Activated CD4-positive, alpha-beta T cell treated with anti-CD3 and anti-CD28 coated beads, Interleukin-2, Interleukin-4, amounts not matched to agents 100 ng/mL and 50 ng/mL, durations not matched to agents 16 hours and 8 hours (primary cell): ENCODE measurements around the gene FOXP1.

Experiments used
- DNase-seq: peaks from one replicate; pipeline ENCODE4 v3.0.0-alpha.2; 2020; ENCODE audit warnings: low spot score

FOXP1 gene

DNA sequence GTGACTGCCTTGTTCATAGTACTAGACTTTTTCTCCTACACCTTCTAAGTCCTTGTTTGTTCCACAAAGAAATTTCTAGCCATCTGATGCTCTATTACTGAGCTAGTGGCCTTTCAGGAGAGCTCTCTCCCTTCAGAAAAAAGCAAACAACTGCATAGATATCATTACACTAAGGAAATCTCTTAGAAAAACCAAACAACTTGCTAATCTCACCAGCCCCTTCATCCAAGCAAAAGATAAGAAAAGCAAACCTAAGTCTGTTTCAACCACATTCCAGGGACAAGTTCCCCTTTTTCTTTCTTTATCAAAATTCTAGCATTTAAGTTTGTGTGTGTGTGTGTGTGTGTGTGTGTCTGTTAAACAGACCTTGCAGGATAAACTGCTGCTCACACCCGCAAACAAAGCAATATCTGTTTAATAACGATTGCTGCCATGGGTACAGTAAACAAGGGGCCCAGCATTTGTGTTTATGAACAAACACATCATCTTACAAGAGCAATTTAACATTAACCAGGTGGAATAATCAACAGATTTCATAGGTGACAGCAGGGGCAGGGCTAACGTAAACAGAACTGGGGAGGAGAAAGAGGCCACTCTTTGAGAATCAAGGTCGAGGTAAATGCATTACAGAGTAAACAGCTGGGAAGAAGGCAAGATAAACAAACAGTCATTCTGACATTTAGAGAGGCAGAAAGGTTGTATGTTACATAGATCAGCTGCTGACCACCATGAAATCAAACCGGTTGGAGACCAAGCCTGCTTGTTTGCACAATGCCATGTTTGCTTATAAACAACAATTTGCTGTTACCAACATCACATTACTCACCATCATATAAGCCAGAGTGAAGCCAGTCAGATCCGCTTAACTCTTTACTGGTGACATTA, 375.1 kb downstream of the FOXP1 start:
- no peak for DNase-seq

DNA sequence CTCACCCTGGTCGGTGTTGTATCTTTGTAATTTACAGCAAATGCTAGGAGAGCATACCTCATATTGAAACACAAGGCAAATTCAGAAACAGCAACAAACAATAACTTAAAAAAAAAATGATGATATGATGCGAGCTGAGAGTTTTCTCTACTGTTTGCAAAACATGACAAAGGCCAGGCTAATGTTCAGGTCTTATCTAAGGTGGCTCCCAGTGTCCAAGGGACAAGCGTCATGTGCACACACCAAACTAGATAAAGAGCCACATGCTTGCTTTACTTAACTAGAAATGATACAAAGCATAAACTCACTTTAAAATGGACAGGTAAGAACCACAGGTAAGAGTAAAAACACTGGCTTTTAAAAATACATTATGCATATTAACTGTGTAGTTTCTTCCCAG, 375.9 kb downstream of the FOXP1 start:
- no peak for DNase-seq

DNA sequence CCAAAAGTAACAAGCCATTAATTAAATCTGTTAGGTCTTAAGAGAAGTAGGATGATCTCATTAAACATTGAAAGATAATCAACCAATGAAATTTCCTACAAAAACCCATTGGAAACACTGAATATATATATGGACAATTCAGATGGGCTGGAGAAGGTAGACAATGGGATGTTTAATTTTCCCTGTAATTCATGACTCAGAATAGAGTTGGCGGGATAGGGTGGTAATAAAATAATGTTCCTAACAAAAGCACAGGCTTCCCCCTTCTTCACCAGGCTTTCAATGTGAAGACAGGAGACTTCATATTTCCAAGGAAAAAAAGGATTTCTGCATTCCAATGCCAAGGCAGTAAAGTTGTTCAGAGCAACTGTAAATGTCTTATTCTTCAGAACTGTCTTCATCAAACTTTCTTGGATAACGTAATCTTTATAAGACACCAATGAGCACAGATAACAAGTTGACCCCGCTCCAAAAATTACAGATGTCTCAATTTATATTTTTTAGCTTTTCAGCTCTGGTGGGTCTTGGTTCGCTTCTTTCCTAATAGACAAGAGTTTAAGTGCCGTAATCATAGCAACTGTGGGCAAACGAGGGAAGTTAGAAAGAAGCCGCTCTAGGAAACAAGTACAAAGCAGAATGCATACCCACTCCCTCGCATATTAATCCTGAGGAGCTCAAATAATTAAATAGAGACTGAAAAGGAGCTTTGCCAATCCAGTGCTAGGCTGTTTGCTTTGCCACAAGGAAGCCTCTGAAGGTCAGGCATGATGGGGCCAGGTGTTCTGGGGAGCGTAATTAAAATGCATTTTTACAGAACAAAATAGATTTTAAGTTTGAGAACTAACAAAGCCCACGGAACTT, 377.0 kb downstream of the FOXP1 start:
- DNase-seq: no peak

DNA sequence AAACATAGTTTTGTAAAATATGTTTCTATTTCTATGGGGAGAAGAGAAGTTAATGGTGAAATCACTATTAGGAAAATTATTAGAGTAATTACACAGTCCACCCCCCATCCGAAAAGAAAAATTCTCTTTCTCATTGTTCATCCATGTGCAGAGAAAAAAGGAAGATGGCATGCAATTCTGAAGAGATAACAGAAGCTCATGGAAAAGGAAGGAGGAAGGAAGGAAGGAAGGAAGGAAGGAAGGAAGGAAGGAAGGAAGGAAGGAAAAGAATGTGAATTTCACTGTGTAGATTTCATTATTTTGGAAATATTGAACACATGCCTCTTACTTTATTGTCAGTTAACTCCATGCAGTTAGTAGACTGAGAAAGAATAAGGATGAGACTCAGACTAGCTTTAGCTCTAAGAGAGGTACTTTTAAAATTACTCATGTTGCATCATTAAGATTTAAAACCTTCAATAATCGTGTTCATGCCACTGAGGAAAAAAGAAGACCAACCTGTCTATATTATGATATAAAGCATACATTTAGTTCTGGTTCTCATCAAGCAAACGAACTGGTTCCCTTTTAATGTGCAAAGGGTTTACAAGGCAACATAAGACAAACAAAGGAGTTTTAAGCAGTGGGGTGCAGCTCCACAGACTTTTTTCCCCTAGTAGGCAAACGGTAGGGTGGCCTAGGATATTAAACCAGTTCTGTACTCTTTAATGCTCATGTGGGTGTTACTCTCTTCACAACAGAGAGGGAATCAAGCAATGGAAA, 379.6 kb downstream of the FOXP1 start:
- DNase-seq: no peak

DNA sequence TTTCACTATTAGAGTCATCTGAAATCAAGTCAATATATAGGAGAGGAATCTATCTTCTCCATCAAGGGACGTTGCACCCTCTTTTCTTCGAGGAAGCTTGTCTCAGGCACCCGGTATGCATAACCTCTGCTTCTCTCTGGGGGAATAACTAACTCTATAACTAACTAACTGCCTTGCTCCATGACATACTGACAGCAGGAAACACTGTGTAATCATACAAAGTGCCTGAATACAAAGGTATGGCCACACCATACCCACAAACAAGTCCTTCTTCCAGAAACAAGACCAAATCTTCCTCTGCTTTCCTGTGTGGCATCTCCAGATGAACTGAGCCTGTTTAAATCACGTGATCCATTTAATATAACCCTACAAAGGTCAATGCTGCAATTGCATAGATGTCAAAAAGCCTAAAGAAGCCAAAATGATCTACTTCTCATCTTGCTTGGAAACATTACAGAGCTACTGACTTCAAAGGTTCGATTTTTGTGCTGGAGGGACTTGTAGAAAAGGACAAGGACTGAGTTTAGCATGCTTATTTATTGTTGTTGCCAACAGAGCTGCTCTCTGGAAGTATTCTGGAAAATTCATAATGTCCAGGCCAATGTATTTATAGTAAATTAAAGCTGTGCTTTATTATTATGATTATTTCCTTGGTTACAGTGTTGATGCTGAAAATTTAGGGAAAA, 380.5 kb downstream of the FOXP1 start:
- DNase-seq: no peak

DNA sequence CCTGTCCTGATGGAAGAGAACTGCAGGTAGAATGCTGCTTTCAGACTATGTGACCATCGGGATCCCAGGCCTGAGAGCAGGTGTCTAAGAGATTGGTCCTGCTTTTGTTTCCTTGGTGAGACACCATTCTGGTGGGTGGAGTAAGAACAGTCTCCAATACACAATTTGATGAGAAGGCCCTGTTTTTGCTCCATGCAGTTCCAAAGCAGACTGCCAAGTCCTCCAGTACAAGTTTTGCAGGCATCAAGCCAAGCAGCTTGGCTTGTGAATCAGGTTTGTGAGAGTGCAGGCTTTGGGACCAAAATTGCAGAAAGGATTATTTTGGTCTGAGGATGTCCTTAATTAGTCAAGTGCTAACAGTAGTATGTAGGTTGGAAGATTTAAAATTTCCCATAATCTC, 381.6 kb downstream of the FOXP1 start:
- no peak for DNase-seq

DNA sequence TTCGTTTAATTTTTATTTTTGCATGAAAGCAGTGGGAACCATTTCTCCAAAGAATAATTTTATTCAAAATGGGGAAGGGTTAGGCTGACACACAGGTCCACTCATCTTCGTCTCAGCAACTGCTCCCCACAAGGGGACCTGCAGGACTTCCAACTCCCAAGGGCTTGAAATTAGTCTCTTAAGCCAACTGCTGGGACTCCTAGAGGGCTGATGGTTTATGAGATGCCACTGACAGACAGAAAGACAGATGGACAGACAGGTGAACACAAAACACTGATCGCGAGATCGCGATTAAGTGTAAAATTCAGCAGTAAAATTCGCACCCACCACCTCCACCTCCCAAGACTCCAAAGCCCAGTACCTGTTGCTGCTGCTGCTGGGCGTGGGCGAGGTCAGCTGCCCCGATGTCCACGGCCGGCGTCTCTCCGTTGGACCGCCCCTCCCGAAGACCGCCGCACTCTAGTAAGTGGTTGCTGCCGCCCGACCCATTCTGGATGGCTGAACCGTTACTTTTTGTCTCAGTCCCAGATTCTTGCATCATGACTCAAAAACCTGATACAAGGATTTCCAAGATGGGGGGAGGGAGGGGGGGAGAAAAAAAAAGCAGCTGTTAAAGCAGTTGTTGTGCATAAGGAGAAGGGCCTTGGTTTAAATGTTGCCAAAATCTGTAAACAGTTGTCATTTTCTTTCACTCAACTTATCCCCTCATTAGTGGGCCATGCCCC, 385.5 kb downstream of the FOXP1 start:
- no peak for DNase-seq

DNA sequence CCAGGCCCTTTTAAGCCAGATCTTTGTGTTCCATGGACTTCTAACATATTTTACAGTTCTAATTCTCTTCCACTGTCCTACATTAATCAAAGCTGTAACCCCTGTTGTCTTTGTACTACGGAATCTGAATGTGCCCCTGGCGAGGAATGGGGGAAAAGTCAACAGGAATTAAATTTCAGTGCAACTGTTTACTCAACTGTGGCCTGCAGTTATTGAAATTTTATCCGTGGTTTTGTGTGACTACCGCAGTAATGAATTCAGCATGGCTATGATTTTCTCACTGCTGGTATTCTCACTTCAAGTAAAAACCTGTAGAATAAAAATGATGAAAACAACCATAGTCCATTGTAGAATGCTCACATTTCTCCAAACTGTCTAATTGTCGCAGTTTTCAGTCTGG, 388.0 kb downstream of the FOXP1 start:
- no peak for DNase-seq

DNA sequence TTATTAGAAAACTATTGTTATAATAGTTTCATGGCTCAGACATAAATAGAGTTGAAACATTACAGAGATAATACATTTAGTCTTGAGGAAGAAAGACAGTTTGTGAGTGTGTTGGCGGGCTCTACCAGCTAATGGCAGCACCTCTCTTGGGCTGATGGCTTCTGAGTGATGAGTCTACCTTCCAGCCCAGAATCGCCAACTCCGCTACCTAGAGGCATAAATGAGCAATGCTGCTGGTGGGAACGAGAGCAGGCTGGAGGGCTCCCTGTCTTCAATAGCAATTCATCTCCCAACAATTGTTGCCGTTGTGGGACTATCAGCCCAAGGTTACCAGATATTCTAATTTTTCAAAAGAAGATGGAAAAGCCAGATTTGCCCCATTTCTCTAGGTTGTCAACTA, 388.7 kb downstream of the FOXP1 start:
- no peak for DNase-seq

DNA sequence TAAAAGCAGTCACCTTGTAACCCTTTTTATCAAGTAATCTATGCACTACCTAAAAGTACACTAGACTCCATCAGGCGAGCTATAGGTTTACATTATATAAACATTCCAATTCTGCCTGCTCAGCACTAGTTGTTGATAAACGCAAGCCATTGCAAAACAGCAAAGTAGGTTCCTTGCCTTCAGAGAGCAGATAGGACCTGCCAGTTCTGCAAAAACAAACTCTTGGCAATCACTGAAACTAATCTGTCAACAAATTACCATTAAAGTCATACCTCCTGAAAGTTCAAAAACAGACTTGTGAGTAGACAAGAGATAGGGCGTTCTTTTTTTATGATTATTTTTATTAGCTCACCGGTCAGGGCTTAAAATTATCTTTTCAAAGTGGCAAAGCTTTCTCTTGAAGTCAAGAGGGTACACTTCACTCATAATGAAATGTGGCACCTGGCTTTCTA, 392.5 kb downstream of the FOXP1 start:
- no peak for DNase-seq

DNA sequence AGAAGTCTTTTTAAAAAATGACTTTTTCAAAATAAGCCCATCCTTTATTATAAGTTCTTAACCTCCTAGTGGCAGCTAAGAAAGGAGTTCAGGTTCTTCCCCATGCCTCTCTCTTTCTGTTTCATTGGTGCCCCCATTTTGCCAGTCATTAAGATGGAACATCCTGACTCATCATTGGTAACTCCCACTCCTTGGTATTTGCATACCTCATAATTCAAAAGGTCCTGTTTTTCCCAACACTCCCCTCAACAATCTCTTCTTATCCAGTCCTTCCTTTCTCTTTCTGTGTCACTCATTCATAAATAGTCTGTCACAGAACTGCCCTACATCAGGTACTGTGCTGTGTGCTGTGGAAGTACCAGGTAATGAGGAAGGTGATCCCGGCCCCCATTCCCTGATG, 394.0 kb downstream of the FOXP1 start:
- no peak for DNase-seq

DNA sequence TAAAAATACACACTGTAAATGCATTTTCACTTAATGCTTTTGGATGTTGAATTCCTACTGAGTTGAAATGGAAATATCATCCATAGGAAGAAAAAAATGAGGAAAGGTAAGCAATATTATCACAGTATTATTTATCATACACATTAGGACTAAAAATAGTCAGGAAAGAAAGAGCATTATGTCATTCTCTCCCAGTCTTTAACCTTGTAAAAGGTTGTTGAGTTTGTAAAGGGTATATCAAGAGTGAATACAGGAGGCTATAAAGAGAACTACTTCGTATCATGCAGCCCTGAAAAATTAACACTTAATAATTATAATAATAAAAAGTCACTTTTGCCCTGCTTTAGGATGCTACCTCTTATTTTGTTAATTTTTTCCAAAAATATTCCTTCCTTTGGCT, 395.8 kb downstream of the FOXP1 start:
- DNase-seq: no peak

DNA sequence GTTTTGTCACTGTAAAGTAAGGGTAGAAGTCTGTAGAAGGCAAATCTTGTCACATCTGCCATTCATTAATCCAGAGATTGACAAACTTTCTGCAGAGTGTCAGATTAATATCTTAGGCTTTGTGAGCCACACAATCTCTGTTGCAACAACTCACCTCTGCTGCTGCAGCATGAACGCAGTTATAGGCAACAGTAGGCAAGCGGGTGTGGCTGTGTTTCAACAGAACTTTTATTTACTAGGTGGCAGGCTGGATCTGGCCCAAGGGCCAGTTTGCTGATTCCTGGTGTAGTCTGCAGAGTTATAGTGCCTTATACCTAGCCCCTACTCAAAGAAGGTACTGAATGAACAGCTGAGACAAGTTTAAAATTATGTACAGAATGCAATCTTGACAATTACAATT, 396.7 kb downstream of the FOXP1 start:
- DNase-seq: no peak

DNA sequence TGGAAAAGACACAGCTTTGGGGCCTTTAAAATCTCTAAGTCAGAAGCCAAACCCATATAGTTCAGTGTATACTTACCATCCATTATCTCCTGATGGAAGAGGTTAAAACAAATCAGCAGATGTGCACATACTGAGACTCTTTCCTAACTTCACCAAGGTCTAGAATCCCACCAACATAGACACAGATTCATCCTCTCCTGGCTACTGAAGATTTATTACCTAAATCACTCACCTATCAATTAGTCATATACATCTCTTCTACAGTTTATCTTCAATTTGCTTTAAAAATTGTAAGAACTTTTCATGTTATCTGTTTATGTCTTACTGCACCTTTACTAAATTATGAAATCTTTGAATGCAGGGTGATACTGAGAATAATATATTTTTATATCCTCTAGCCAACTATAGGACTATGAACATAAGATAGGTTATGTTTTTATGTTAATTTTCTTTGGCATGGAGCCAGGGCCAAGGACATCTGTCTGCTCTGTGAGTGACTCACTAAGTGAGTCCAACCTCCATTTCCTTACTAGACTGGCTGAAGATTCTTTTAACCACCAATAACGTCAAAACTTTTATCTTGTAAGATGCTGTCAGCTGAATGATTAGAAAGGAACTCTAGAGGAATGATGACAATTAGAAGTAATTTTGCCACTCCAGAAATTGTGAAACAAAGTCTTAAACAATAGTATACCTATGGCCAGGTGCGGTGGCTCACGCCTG, 397.6 kb downstream of the FOXP1 start:
- peak; percentile 14 for DNase-seq

DNA sequence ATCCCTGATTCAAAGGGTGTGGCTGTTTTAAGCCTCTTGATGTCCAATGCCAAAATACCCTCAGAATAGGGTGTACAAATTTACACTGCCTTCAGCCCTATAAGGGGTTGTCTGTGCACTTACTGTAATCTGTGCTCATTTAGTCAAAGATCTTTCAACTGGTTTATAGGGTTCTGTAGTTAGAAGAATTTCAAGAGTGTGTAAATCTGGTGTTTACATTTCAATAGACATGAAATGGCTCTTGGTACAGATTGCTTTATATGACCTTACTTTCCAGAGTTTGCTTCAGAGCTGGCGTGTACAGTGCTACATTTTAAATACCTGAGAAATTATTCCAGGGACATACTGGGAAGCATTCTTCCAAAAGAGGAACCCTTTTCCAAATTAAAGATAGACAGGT, 399.3 kb downstream of the FOXP1 start:
- no peak for DNase-seq

DNA sequence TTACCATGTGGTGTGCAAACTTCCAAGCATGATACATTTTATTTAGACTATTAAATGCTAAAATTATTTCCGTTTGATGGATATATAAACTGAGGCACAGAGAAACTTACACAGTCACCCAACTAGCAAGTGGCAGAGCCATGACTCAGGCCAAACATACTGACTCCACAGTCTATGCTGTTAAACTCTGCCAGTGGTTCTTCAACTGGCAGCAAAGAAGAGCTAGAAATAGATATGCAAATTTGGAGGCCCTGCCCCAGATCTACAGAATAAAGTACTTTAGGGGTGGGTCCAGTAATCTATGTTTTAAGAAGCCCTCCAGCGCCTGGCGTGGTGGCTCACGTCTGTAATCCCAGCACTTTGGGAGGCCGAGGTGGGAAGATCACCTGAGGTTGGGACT, 400.0 kb downstream of the FOXP1 start:
- no peak for DNase-seq

DNA sequence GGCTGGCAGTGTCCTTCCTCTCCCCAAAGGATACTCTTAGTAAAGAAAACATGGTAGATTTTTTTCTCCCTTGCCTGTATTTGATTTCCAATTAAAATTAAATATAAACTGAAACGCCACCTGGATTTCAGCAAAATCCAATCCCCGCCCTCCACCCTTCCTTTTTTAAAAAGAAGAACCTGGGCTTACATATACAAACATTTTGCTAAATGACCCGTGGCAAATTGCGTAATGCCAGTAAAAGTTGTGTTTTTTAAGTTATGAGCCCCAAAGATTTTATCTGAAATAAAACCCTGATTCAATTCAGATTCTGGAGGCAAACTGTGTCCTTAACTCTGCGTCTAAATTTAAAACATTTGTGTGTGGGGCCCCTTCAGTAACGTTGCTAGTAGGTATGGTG, 403.0 kb downstream of the FOXP1 start:
- no peak for DNase-seq

DNA sequence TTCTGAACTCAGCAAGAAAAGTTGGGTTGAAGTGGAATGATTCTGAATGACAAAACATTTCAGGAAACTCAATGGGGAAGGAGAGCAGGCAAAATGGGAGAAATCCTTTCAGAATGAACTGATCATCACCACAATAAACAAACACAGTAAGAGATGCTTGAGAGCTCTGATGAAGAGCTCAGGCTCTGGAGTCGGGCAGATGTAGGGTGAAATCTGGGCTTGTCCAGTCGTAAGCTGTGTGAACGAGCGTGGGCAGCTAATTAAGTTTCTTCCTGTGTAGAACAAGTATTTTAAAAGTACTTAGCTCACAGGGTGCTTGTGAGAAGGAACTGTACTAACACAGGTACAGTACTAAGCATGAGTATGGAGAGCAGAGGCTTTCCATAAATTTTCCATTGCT, 406.2 kb downstream of the FOXP1 start:
- DNase-seq: no peak

DNA sequence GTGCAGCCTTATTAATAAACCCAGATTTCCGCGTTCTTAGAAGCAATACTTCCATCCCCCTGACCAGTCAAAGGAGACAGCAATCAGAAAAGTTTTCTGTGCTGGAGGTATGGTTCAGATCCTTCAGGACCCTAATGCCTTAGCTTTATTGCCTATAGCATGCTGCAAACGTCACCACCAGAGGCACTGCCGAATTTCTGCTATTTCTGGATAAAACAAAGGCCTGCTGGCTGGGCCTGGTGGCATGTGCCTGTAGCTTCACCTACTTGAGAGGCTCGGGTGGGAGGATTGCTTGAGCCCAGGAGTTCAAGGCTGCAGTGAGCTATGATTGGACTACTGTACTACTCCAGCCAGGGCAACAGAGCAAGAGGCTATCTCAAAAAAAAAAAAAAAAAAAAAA, 407.2 kb downstream of the FOXP1 start:
- no peak for DNase-seq

DNA sequence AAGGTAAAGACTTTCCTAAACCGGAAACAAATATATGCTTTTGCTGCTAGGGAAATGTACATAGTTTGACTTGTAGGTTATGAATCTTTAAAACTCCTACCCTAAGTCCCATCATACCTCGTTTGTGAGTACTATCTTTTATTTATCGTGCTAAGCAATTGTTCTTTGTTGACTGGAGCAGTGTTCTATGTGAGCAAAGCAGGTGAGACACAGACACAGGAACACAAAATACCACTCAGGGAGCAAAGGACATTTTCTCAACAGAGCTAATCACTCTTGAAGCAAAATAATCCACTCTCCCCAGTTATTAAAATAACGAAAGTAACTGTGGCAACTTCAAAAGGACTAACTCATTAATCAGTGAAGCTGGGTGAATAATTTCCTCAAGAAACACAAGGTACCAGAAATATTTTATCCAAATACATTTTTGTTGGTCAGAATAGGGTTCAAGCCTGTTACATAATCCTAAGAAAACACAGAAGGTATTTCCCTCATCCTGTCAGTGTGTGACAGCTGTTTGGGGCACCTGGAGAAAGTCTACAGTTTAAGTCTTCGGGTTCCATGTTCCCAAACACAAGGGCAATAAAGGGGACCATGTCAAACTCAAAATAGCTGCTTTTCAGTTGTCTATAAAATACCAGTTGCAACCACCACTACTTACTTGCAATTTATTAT, 407.7 kb downstream of the FOXP1 start:
- no peak for DNase-seq
